Gastrocnemius medialis (tissue), 4 donors: ENCODE data around the gene PAPPA.

Experiments
- CTCF ChIP-seq, 5 experiments: fragments of 450-650 bp in 3 of 5; fragments of 200-600 bp in 2 of 5; sonication (generic) in 2 of 5; IDR thresholded peaks in 4 of 5; conservative IDR thresholded peaks in 1 of 5; 1 replicate in 4 of 5; 2 replicates in 1 of 5; pipeline ENCODE4 v1.5.1; 2016 to 2019; ENCODE audit warnings: antibody characterized with exemption in 5 of 5, mild to moderate bottlenecking in 3 of 5, moderate library complexity in 3 of 5
- POLR2A ChIP-seq, 2 donors: fragments of 450-650 bp; IDR thresholded peaks; one replicate each; pipeline ENCODE4 v1.6.1; 2017; ENCODE audit warnings: antibody characterized with exemption in 2 of 2, mild to moderate bottlenecking in 2 of 2, moderate library complexity in 2 of 2

- TF ChIP-seq POLR2A (IDR thresholded peaks at IDR 0.05) (no peak), CTCF (IDR thresholded peaks at IDR 0.05 in 4 of 5, conservative IDR thresholded peaks at IDR 0.05 in 1 of 5) (no peak)
Observed at GRCh38 chr9:116233160-116233530, 79.6 kb downstream of the PAPPA start.
